SU-DHL-6 (cell line): ENCODE measurements around the gene TTC39B.

Experiments used
- H2AFZ ChIP-seq: fragments of 200-600 bp; sonication (generic); 2 replicates; pipeline ENCODE4 v1.6.1; 2014; ENCODE audit warnings: low read depth, mild to moderate bottlenecking, moderate library complexity, mixed read lengths, antibody characterized with exemption, low read length; ENCODE audit not compliant: severe bottlenecking
- H3F3A ChIP-seq: fragments of 200-600 bp; shearing (Covaris generic); 2 replicates; pipeline ENCODE4 v1.6.0; 2016; ENCODE audit warnings: antibody characterized with exemption, mild to moderate bottlenecking; ENCODE audit not compliant: insufficient read depth
- H3K27ac ChIP-seq: fragments of 200-600 bp; sonication (generic); 2 replicates; pipeline ENCODE4 v1.5.1; 2016; ENCODE audit warnings: low read depth, mild to moderate bottlenecking, low read length, moderate library complexity, mixed read lengths
- H3K27me3 ChIP-seq: fragments of 200-600 bp; sonication (generic), shearing (Covaris generic); 2 replicates; pipeline ENCODE4 v1.6.0; 2014; ENCODE audit warnings: mild to moderate bottlenecking, low read length
- H3K36me3 ChIP-seq: fragments of 200-600 bp; sonication (generic); 2 replicates; pipeline ENCODE4 v1.6.1; 2014; ENCODE audit warnings: mild to moderate bottlenecking, low read length, mixed read lengths
- H3K4me2 ChIP-seq: fragments of 300-600, 200-600 bp; shearing (Covaris generic), sonication (generic); 2 replicates; pipeline ENCODE4 v1.6.0; 2014; ENCODE audit warnings: low read length, low read depth, mild to moderate bottlenecking; ENCODE audit not compliant: poor library complexity, severe bottlenecking
- H3K4me3 ChIP-seq: fragments of 200-600 bp; sonication (generic); 2 replicates; pipeline ENCODE4 v1.5.1; 2014; ENCODE audit warnings: antibody characterized with exemption, low read length, mild to moderate bottlenecking, mixed read lengths; ENCODE audit not compliant: insufficient read depth, poor library complexity, severe bottlenecking
- H3K79me2 ChIP-seq: fragments of 200-600 bp; sonication (generic); 2 replicates; pipeline ENCODE4 v1.6.1; 2014; ENCODE audit warnings: mild to moderate bottlenecking, low read length, moderate library complexity; ENCODE audit not compliant: insufficient read depth
- H3K9ac ChIP-seq: fragments of 200-600 bp; sonication (generic); 2 replicates; pipeline ENCODE4 v1.7.0; 2014; ENCODE audit warnings: mild to moderate bottlenecking, low read length
- H3K9me2 ChIP-seq: fragments of 200-600 bp; sonication (generic); replicated peaks from 2 replicates; pipeline ENCODE4 v1.6.1; 2014; ENCODE audit warnings: low read length; ENCODE audit not compliant: insufficient read depth
- H3K9me3 ChIP-seq: fragments of 200-600 bp; sonication (generic); 2 replicates; pipeline ENCODE4 v1.6.1; 2014; ENCODE audit warnings: low read length, mixed read lengths; ENCODE audit not compliant: insufficient read depth
- H4K20me1 ChIP-seq: fragments of 200-600 bp; sonication (generic); 2 replicates; pipeline ENCODE4 v1.6.1; 2014; ENCODE audit warnings: low read depth, mild to moderate bottlenecking, antibody characterized with exemption, low read length, moderate library complexity, mixed read lengths
- CTCF ChIP-seq: fragments of 200-600 bp; sonication (generic); IDR thresholded peaks from one replicate; pipeline ENCODE4 v1.5.1; 2017; ENCODE audit warnings: antibody characterized with exemption, mild to moderate bottlenecking, low read length, moderate library complexity; ENCODE audit not compliant: insufficient read depth, poor library complexity, severe bottlenecking
- EZH2phosphoT487 ChIP-seq: fragments of 200-600 bp; sonication (generic), shearing (Covaris generic); conservative IDR thresholded peaks from 2 replicates; pipeline ENCODE4 v1.6.1; 2018; ENCODE audit warnings: mild to moderate bottlenecking, antibody characterized with exemption, low read length, moderate library complexity, mixed read lengths

The TTC39B gene

DNA sequence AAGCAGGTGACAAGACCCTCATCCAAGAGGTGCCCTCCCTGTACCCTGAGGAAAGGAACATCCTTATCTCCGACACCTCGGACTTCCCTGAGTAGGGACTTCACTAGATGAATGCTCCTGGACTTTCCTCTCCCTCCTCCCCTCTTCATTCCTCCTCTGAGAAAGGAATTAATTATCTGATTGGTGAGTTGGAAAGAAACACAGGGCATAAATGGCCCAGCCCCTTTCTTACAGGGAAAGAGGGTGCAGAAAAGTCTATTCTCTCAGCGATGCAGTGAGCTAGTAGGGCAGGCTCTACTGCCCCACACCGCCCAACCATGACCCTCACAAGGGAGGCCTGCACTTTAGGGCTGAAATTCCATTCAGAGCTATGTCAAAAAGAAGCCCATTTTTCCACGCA is 87.5 kb downstream of the TTC39B start:
- no peak overlapping the region for H3K4me3 ChIP-seq
- H3K27me3 ChIP-seq: no peaks in the 10 kb centered on the region
- H3K9ac ChIP-seq: no peak overlapping the region
- no peaks in the 10 kb centered on the region for H3K79me2 ChIP-seq
- no peak overlapping the region for H2AFZ ChIP-seq
- H3K36me3 ChIP-seq: no peaks in the 10 kb centered on the region
- H3K4me2 ChIP-seq: no peak overlapping the region
- H4K20me1 ChIP-seq: no peaks in the 10 kb centered on the region
- H3K9me3 ChIP-seq: no peaks in the 10 kb centered on the region
- TF ChIP-seq CTCF: no peak
- TF ChIP-seq EZH2phosphoT487: no peak
- no peaks in the 10 kb centered on the region for H3K9me2 ChIP-seq
- no peak overlapping the region for H3K27ac ChIP-seq
- H3F3A ChIP-seq: no peaks in the 10 kb centered on the region

- TF ChIP-seq EZH2phosphoT487: no peak
- TF ChIP-seq CTCF: no peak
- Histone ChIP-seq H4K20me1 (no peaks in the 10 kb centered on the region), H3K4me3 (no peak overlapping the region)
Observed at GRCh38 chr9:15218994-15219393, 88.0 kb downstream of the TTC39B start.

GRCh38 chr9:15213249-15213648 is 93.8 kb downstream of the TTC39B start:
- H3K79me2 ChIP-seq: no peaks in the 10 kb centered on the region
- H3K9ac ChIP-seq: no peak overlapping the region
- no peaks in the 10 kb centered on the region for H3K27me3 ChIP-seq
- no peaks in the 10 kb centered on the region for H3K9me2 ChIP-seq
- H3K4me3 ChIP-seq: no peak overlapping the region
- no peaks in the 10 kb centered on the region for H3K9me3 ChIP-seq
- H3F3A ChIP-seq: no peaks in the 10 kb centered on the region
- H3K36me3 ChIP-seq: no peaks in the 10 kb centered on the region
- H2AFZ ChIP-seq: no peak overlapping the region
- H3K27ac ChIP-seq: no peak overlapping the region
- no peak for TF ChIP-seq EZH2phosphoT487
- TF ChIP-seq CTCF: no peak
- no peaks in the 10 kb centered on the region for H4K20me1 ChIP-seq
- H3K4me2 ChIP-seq: no peak overlapping the region

More at GRCh38 chr9:15218994-15219393, 88.0 kb downstream of the TTC39B start:
- no peaks in the 10 kb centered on the region for H3F3A ChIP-seq
- H3K9ac ChIP-seq: no peak overlapping the region
- H2AFZ ChIP-seq: no peak overlapping the region
- no peak overlapping the region for H3K27ac ChIP-seq
- no peaks in the 10 kb centered on the region for H3K27me3 ChIP-seq
- no peaks in the 10 kb centered on the region for H3K79me2 ChIP-seq
- H3K9me3 ChIP-seq: no peaks in the 10 kb centered on the region
- H3K4me2 ChIP-seq: no peak overlapping the region
- no peaks in the 10 kb centered on the region for H3K36me3 ChIP-seq
- H3K9me2 ChIP-seq: no peaks in the 10 kb centered on the region
